ENCODE measurements around the gene NTSR2. TPM values are rescaled to one million over a fixed set of nuclear protein-coding genes. Genes with fewer than 3 reads are reported as not detected.

NTSR2 gene
- total and polyA plus RNA-seq, 10 of the 15 experiments (the other 5 are each of a cell fraction or from before 2014, with no cell fraction given): not detected

- intact Hi-C loops (cut with micrococcal nuclease; ENCODE audit: unreplicated experiment): no loop called here
- Histone ChIP-seq H3K79me2 (ENCODE audit: control insufficient read depth, insufficient read depth, low read length) (no peaks in the 10 kb centered on the region), H3K27ac (ENCODE audit: control insufficient read depth, insufficient read depth) (no peak overlapping the region), H3K4me1 (ENCODE audit: control insufficient read depth, insufficient read depth, low read length) (no peaks in the 10 kb centered on the region), H3K27me3 (replicated peaks in 1 of 2; ENCODE audit: control insufficient read depth in 2 of 2, insufficient read depth in 2 of 2, low read length in 1 of 2) (no peaks in the 10 kb centered on the region; a peak in 3 of 4 replicates), H3K9ac (ENCODE audit: control insufficient read depth, insufficient read depth, low read length) (no peak overlapping the region), H2AFZ (ENCODE audit: control insufficient read depth, low read depth, low read length) (no peak overlapping the region), H3K36me3 (ENCODE audit: control insufficient read depth in 2 of 2, insufficient read depth in 2 of 2, low read length in 1 of 2) (no peaks in the 10 kb centered on the region), H3K4me2 (ENCODE audit: control insufficient read depth, insufficient read depth) (no peak overlapping the region), H3K4me3 (no peak overlapping the region), H3K9me3 (replicated peaks; ENCODE audit: control insufficient read depth, insufficient read depth, low read length) (no peaks in the 10 kb centered on the region; the same call in 2 of the 3 replicates), H4K20me1 (ENCODE audit: control insufficient read depth, insufficient read depth) (no peaks in the 10 kb centered on the region)
- FAIRE-seq (no peak), DNase-seq (ENCODE audit: low read depth, low spot score) (no peak), ATAC-seq (no peak)
- TF ChIP-seq RAD51 (IDR thresholded peaks at IDR 0.05) (no peak), ZZZ3 (IDR thresholded peaks at IDR 0.05; ENCODE audit: control insufficient read depth, insufficient read length, low read depth) (no peak), POLR2AphosphoS2 (IDR thresholded peaks at IDR 0.05; ENCODE audit: low read depth, low read length) (no peak), NR2F1 (conservative IDR thresholded peaks at IDR 0.05) (no peak), YY1 (IDR thresholded peaks at IDR 0.05; ENCODE audit: low read depth, low read length) (no peak), PAX5 (IDR thresholded peaks at IDR 0.05; ENCODE audit: borderline replicate concordance, low read depth, low read length) (no peak), MTA2 (IDR thresholded peaks at IDR 0.05; ENCODE audit: low read depth) (no peak), GABPA (IDR thresholded peaks at IDR 0.05; ENCODE audit: low read depth) (no peak), CEBPZ (IDR thresholded peaks at IDR 0.05; ENCODE audit: low read depth, low read length) (no peak), TCF3 (IDR thresholded peaks at IDR 0.05; ENCODE audit: borderline replicate concordance, insufficient read depth, low read depth, low read length) (no peak), IKZF2 (IDR thresholded peaks at IDR 0.05) (no peak), MXI1 (IDR thresholded peaks at IDR 0.05; ENCODE audit: low read depth, low read length) (no peak), WRNIP1 (IDR thresholded peaks at IDR 0.05; ENCODE audit: borderline replicate concordance, low read depth, low read length) (no peak), MYB (IDR thresholded peaks at IDR 0.05; ENCODE audit: borderline replicate concordance, low read depth, low read length) (no peak)
- TF ChIP-seq, protein P1, sequence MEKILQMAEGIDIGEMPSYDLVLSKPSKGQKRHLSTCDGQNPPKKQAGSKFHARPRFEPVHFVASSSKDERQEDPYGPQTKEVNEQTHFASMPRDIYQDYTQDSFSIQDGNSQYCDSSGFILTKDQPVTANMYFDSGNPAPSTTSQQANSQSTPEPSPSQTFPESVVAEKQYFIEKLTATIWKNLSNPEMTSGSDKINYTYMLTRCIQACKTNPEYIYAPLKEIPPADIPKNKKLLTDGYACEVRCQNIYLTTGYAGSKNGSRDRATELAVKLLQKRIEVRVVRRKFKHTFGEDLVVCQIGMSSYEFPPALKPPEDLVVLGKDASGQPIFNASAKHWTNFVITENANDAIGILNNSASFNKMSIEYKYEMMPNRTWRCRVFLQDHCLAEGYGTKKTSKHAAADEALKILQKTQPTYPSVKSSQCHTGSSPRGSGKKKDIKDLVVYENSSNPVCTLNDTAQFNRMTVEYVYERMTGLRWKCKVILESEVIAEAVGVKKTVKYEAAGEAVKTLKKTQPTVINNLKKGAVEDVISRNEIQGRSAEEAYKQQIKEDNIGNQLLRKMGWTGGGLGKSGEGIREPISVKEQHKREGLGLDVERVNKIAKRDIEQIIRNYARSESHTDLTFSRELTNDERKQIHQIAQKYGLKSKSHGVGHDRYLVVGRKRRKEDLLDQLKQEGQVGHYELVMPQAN (conservative IDR thresholded peaks at IDR 0.05): no peak
- POLR2A ChIA-PET: no interaction called here
- BruUV-seq (replicated peaks): no TSS peak
- 24% methylated on average over 5 of the region's 5 CpGs for WGBS (ENCODE audit: insufficient coverage, insufficient replicate concordance, low lambda C conversion rate, missing lambda C conversion rate)
- CTCF ChIA-PET: interaction anchor here (0.6 to 1.0 kb wide), 4 partner anchors 24 to 41 kb away, joined by 3 to 4 read pairs (median 3); no protein-coding TSS in a partner anchor
- RAD21 ChIA-PET (ENCODE audit: unreplicated experiment): no interaction called here
- in situ Hi-C loops (cut with MboI): no loop called here
- SMC1A ChIA-PET (ENCODE audit: uncharacterized antibody, unreplicated experiment): no interaction called here
Measured at GRCh38 chr2:11651856-11652548, 18.0 kb downstream of the NTSR2 start.
